Right renal pelvis (tissue), 4 donors: ENCODE results near the gene LARP1. TPM values are rescaled to one million over a fixed set of nuclear protein-coding genes. Genes with fewer than 3 reads are reported as not detected.
"Not testable (repeated sequence)": the region's sequence is repeated elsewhere in the genome, so short reads cannot be mapped to it uniquely, and the experiment has no call there.

Experiments used
- DNase-seq, 4 donors: peaks; one replicate each; pipeline ENCODE4 v3.0.0-alpha.2; 2013; ENCODE audit warnings: low read depth in 4 of 4, low spot score in 3 of 4, missing footprints in 1 of 4
- polyA plus RNA-seq, 4 donors: library from polyadenylated mRNA; unstranded; fragments of 120-200 nt; gene quantifications; one replicate each; pipeline ENCODE4 v1.2.1, GENCODE V29; 2013; ENCODE audit not compliant: insufficient read length in 4 of 4

LARP1 gene
- polyA plus RNA-seq = 100 to 1,000 TPM; 130 to 147 (median 138) TPM

DNA sequence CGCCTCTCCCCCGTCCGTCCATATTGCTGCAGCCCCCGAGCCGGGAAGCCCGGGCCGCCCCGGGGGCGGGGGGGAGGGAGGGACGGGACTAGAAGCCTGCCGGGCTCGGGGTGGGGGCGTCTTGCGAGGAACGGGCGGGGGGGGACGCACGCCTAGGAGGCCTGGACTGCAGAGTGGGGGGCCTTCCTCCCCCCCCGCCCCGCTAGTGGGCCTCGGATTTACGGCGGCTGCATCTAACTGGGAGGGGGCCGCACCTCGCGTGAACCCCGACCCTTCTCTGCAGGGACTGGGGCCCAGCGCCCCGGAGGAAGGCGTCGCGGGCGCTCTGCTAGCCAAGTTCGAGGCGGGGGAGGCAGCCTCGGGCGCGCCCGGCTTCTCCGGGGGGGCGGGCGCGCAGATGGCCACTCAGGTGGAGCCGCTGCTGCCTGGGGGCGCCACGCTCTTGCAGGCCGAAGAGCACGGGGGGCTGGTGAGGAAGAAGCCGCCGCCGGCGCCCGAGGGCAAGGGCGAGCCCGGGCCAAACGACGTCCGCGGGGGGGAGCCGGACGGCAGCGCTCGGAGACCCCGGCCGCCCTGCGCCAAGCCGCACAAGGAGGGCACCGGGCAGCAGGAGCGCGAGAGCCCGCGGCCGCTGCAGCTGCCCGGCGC, at the start of gene LARP1:
Gene LARP1, plus strand, starts transcription at position 17 of the 648 bp plus-strand sequence. Its CDS starts 381 bp downstream, at position 398.
- DNase-seq = no peak

DNA sequence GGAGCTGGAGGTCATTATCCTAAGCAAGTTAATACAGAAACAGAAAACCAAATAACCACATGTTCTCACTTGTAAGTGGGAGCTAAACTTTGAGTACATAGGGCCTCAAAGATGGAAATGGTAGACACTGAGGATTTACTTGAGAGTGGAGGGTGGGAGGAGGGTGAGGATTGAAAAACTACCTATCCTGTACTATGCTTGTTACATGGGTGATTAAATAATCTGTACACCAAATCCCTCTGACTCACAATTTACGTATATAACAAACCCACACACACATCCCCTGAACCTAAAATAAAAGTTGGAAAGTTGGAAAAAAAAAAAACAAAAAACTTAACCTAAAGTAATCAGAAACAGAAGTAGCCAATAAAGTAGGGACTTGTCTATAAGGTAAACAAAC, 48.8 kb upstream of the LARP1 start:
- DNase-seq = no peak

DNA sequence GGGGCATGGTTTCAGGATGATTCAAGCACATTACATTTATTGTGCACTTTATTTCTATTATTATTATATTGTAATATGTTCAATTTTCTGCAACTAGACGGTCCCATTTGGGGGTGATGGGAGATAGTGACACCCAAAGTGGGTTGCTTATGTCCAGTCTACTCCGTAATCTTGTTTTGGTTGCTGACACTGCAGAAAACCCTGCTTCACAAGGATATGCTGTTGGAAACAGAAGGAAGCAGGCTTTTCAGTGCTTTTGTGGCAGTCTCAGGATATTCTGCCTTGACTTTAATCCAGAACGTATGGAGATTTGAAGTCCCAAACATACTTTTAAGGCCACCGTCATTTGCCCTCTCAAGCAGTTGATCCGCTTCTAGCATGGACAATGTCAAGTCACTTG, 47.5 kb upstream of the LARP1 start:
- DNase-seq = no peak

DNA sequence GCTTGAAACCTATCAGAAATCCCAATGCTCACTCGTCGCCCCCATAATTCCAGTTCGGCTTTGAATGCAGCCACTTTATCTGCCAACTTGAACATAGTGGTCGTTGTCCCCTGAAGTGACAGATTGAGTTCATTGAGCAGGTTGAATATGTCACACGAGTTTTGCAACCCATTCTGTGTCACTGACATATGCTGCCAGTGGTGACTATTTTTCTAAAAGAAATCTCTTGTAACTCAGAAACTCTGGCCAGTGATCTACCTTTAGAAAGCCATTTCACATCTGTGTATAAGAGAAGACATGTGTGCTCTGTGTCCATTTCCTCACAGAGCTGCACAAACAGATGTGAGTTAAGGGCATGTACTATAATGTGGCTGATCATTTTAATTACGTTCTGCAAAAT, 47.0 kb upstream of the LARP1 start:
- DNase-seq = no peak

DNA sequence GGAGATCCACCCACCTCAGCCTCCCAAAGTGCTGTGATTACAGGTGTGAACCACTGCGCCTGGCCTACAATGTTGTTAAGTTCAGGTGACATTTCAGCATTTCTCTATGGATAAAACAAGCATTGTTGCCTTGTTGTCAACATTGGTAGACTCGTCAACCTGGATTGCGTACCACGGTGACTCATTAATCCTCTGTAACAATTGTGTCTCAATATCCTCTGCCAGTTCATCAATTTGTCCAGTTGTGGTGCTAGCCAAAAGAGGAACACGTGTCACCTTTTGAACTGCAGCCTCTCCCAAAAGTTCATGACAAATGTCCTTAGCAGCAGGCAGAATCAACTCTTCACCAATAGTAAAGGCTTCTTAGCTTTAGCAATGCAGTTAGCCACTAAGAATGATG, 46.3 kb upstream of the LARP1 start:
- DNase-seq = no peak

DNA sequence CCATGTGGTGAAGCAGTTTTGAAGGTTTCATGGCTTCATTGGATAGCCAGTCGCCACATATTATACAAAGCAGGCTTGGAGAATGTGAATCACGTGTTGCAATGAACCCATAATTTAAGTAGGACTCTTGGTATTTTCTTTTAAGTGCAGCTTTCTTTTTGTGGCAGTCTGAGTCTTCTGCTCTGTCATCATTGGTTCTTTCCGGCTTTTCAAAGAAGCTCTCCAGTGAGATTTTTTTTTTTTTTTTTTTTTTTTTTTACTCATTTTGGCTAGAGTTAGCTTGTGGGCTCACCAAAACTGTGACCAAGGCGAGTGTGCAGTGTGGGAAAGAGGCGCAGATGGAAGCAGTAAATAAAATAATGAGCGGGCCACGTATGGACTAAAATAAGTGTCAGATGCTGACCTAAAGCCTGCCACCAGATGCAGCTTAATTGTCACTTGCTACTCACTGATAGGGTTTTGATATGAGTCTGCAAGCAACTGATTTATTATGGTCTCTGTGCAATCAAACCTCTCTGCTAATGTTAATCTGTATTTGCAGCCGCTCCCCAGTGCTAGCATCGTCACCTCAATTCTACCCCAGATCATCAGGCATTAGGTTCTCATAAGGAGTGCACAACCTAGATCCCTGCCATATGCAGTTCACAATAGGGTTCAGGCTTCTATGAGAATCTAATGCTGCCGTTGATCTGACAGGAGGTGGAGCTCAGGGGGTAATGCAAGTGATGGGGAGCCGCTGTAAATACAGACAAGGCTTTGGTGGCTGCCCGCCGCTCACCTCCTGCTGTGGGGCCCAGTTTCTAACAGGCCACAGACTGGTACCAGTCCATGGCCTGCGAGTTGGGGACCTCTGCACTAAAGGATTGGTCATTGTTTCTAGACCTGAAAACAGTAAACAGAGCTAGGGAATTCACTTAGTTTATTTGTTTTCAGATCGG, 45.5 kb upstream of the LARP1 start:
- no peak for DNase-seq

DNA sequence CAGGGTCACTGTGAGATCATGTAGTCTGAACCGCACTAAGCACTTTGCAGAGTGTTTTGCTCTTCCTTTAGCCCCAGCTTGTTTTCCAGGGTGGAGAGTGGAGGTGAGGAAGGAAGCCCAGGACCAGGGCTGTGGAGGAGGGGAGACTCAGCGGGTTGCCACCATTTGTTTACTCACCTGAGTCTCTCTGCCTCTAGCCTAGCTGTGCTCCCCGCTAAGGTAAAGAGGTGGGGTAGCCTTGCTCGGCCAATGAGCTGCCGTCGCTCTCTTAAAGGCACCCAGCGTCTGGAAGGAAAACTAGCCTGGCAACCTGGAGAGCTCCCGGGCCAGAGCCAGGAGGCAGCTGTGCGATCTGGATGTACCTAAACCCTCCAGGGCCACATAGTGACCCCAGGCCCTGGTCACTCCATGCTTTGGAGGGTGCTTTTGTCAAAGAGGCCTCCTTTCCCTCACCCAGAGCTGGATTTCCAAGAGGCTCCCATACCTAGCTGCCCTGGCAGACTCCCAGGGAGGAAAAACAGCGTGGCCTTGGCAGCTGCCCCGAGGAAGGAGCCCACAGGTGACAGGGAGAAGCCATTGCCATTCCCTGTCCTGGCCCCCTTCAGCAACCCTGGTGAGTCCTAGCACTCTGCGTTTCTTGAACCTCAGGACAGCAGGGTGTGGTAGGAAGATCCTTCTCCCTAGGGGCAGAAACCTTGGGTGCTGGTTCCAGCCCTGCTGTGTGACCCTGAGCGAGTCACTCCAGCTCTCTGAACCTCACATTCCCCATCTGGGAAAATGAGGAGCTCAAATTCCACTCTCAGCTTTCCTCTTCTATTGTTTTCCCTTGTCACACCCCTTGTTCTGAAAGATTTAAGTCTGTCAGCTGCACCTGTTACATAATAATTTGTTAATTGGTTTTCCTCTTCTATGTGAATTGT, 42.4 kb upstream of the LARP1 start:
- no peak for DNase-seq

DNA sequence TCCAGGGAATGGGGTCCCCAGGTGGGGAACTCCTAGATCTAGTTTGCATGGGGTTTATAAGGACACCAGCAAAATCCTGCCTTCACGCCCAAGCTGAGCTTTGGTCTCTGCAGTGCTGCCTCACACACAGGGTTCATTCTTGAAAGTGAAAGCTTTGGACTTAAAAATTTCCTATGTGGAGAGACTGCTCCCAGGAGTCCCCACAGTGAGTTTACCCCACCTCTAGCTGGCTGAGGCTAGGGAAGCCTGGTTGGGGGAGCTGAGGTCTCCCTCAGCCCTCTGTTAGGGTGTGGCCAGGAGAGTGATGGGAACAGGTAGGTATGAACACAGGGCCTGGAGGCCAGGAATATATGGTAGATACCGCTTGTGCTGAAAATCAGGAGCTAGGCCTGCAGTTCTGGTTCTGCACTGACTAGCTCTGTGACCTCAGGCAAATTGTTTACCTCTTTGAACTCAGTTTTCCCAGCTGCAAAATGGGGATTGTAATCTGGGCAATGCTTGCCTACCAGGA, 41.5 kb upstream of the LARP1 start:
- no peak for DNase-seq

DNA sequence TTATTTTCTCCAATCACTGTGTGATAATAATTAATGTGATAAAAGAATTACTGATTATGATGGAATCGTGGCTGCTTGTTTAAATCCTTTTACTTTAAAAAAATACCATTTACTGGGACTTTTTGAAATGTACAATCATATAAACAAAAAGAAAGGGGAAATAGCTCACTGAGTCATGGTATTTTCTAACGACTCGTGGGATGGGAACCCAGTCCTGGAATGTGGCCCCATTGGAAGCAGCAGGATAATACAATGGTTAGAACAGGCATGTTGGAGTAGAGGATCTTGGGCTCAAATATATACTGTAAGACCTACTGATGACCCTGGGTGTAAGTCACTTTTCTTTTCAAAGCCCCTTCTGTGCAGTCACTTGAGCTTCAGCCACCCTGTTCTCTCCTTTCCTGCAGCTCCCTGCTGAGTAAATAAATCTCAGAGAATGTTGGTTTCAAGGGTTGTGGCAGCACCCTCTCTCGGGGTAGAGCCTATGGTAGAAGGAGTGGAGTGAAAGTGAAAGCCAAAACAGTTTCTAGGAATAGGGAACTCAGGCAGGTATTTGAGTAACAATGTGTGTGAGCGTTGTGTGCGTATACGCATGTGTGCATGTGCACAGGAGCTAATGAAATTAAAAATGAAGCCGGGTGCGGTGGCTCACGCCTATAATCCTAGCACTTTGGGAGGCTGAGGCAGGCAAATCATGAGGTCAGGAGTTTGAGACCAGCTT, 40.8 kb upstream of the LARP1 start:
- DNase-seq = no peak

DNA sequence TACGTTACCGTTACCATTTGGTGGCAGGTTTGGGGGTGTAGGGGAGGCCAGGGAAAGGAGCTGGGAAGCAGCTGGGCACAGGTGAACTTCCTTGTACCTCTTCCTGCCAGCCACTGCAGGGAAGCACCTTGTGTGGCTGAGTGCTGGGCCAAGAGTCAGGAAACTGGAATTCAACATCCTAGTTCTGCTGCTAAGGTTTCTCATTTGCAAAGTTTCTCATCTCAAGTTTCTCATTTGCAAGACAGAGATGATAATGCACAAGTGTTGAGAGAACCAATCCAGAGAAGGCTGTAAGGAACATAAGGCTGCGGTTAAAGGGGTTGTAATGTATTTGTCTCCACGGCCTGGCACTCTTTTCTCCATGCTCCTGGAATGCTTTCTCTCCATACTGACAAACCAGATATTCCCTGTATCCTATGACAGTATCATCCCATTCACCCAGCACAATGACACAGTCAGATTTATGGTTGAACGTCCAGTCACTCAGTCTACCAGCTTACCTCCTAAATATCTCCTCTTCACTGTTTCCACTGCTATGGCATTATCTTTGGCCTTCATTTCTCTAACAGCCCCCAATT, 33.6 kb upstream of the LARP1 start:
- no peak for DNase-seq

DNA sequence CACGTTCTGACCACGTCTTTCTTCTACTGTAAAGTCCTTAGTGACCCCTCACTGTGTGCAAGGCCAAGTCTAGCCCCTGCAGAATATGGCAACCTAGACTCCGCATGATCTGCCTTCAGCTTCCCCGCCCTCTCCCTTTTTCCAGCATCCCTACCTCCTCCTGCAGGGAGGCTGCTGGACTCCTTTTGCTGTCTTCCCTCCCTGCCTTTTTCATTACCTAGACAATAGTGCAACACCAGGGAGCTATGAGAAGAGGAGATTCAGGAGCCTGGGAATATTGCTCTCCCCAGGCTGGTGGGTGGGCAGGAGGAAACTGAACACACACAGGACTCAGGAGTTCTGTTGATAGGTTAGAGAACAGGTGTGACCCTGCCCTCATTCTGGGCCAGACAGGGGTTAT, 33.1 kb upstream of the LARP1 start:
- DNase-seq = no peak

DNA sequence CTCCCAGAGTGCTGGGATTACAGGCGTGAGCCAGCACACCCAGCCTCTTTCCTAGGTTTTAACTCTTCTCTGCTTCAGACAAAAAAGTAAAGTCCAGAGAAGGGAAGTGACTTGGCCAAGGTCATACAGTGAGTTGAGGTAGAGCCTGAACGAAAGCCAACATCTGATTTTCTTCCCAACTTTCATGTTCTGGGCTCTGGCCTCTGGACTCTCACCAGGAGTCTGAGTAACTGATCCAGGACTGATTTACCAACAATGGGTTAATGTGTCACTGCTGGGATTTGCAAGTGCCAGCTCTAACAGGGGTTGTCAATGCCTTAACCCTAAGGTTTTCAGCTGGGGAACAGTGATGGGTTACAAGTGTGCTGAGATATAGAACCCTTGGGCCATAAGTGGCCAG, 32.2 kb upstream of the LARP1 start:
- no peak for DNase-seq

DNA sequence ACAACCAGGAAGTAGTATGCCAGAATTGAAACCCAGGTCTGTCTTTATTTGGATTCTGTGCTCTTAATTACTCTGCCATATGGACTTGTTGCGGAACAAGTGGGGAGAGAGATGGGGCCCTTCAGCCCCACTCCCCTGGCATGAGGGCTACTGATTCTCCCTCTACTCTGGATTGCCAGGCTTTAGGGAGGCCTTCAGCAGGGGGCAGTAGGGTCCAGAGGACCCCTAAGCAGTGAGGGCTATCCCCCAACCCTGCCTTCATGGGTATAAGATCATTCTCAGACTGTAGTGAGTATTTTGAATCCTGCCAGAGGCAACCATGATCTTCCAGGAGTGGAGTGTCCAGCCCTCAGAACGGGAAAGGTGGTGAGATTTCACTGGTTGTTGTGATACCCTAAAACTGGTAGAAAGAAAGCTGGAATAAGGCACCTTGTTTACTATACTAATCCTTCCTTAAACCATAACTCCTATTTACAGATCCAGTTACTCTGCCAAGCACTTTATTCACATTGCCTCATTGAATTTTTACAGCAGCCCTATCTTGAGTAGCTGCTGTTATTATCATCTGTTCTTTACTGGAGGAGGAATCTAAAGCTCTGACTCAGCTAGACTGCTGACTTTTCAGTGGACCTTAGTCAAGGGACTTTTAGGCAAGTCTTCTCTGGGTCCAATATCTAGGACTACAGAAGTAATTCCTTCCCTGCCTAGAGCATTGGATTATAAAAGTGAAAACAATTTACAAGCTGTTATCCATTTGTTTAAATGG, 31.3 kb upstream of the LARP1 start:
- no peak for DNase-seq

DNA sequence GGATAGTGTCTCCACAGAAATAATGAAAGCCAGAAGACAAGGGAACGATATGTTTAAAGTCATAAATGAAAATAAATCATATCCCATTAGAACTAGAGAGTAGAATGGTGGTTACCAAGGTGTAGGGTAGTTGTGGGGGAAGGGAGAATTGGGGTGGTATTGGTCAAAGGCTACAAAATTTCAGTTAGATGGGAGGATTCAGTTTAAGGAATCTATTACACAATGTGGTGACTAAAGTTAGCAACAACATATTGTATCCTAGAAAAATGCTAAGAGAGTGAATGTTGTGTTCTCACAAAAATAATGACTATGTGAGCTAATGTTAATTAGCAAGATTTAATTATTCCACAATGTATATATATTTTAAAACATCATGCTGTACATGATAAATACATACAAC, 27.8 kb upstream of the LARP1 start:
- no peak for DNase-seq

DNA sequence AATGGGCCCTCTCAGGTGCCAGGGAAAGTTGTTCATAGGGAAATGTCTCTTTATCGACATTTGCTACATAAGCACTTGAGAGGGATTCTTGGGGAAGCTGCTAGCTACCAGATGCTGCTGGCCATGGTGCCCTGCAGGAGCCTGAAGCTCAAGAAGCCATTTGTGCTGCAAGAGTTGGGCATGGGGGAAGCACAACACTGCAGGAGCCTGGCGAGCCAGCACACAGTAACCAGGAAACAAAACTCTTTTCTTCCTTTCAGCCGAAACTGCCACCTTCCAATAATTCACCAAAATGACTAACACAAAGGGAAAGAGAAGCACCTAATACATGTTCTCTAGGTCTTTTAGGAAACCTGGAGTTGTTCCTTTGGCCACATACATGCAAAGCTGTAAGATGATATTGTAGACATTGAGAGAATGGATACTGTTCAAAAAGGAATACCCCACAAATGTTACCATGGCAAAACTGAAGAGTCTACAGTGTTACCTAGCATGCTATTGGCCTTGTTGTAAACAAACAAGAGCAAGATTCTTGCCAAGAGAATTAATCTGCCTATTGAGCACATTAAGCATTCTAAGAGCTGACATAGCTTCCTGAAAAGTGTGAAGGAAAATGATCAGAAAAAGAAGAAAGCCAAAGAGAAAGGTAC, 26.1 kb upstream of the LARP1 start:
- DNase-seq = no peak

DNA sequence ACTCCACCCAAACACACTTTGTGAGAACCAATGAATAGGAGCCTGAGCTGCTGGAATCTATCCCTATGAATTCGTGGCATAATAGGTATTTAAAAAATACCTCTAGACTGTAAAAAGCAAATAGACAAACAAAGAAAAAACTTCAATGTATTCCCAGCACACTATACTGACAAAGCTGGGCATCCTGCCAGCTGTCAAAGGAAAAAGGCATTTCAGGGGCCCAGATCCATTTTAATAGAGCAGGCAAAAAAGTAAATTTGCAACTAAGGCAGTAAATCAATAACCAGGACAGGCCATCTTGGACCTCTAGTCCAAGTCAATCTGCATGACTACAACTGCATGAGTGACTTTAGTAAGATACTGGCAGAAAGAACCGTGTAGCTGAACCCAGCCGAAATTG, 25.6 kb upstream of the LARP1 start:
- DNase-seq = no peak

DNA sequence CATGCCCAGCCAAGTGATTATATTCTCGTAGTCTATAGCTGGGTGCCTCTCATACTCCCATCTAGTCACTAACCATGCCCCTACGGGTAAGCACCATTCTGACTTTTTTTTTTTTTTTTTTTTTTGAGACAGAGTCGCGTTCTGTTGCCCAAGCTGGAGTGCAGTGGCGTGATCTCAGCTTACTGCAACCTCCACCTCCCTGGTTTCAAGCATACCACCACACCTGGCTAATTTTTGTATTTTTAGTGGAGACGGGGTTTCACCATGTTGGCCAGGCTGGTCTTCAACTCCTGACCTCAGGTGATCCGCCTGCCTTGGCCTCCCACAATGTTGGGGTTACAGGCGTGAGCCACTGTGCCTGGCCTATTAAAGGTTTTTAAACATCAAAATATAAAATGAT, 24.4 kb upstream of the LARP1 start:
- not testable (repeated sequence) for DNase-seq

DNA sequence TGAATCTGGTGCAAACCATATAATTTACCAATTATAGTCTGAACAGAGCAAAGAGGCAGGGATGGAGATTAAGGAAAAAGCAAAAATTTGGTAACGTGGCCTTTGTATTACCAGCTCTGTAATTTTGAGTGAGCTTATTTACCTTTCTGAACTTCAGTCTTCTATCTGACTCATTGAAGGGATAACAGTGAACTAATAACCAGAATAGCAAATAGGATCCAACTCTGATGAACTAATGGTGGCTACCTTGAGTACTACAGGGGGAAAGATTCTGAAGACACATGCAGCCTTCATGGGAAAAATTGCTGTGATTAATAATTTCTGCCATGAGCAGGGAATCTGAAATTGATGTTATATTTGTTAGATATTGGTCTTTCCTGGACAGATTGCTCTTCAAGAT, 23.0 kb upstream of the LARP1 start:
- no peak for DNase-seq
